ENCODE measurements around the gene PNMT. TPM values are rescaled to one million over a fixed set of nuclear protein-coding genes. Genes with fewer than 3 reads are reported as not detected.

PNMT gene
- total and polyA plus RNA-seq, 2 of the 13 experiments (the other 11 are each of a cell fraction or from before 2014, with no cell fraction given): 0.25 TPM; not detected in 1

- TF ChIP-seq BCLAF1 (IDR thresholded peaks at IDR 0.05) (no peak), EP300 (IDR thresholded peaks at IDR 0.05; ENCODE audit: low read depth in 2 of 2, low read length in 2 of 2) (no peak), EP300 (CRISPR knock-in tag; IDR thresholded peaks at IDR 0.05; ENCODE audit: borderline replicate concordance) (0 out of 2 replicates have a peak, but pooled peaks have one; percentile 16), SKI (IDR thresholded peaks at IDR 0.05; ENCODE audit: partially characterized antibody) (peak; percentile 35), ZNF280D (CRISPR knock-in tag; IDR thresholded peaks at IDR 0.05) (no peak), JDP2 (CRISPR knock-in tag; IDR thresholded peaks at IDR 0.05; ENCODE audit: borderline replicate concordance) (no peak), TARDBP (CRISPR knock-in tag; IDR thresholded peaks at IDR 0.05) (peak; percentile 68), POLR2A (IDR thresholded peaks at IDR 0.05; ENCODE audit: insufficient read depth in 1 of 2, low read depth in 2 of 2, low read length in 2 of 2) (no peak; a peak in 2 of 4 replicates), ZNF883 (CRISPR knock-in tag; IDR thresholded peaks at IDR 0.05; ENCODE audit: not compliant biosample characterization) (peak; percentile 78), ZNF275 (CRISPR knock-in tag; IDR thresholded peaks at IDR 0.05; ENCODE audit: borderline replicate concordance) (no peak; the same call in 1 of the 2 replicates), DNMT1 (CRISPR knock-in tag; IDR thresholded peaks at IDR 0.05) (no peak), ZNF672 (CRISPR knock-in tag; IDR thresholded peaks at IDR 0.05) (no peak), HIVEP1 (CRISPR knock-in tag; IDR thresholded peaks at IDR 0.05) (peak; percentile 61), EHMT2 (IDR thresholded peaks at IDR 0.05; ENCODE audit: borderline replicate concordance, low read depth, low read length) (no peak), GPBP1L1 (CRISPR knock-in tag; IDR thresholded peaks at IDR 0.05) (no peak), FIP1L1 (IDR thresholded peaks at IDR 0.05; ENCODE audit: borderline replicate concordance, insufficient read depth, low read depth, low read length) (no peak), ARNTL (CRISPR knock-in tag; IDR thresholded peaks at IDR 0.05) (0 out of 2 replicates have a peak, but pooled peaks have one; percentile 33), CCDC6 (CRISPR knock-in tag; IDR thresholded peaks at IDR 0.05) (no peak), YEATS4 (CRISPR knock-in tag; IDR thresholded peaks at IDR 0.05; ENCODE audit: borderline replicate concordance) (peak; percentile 46; the same call in 1 of the 2 replicates)
Observed at GRCh38 chr17:39671651-39672521, 3.6 kb downstream of the PNMT start (continued).
